Epithelial cell of esophagus (primary cell): ENCODE measurements around the gene NUBP1.

ENCODE experiments used
- DNase-seq: peaks from one replicate; pipeline ENCODE4 v3.0.0; 2010; ENCODE audit warnings: low read depth
- H3K4me3 ChIP-seq: 2 replicates; pipeline ENCODE4 v1.5.1; 2011; ENCODE audit warnings: mild to moderate bottlenecking, low read length, control low read depth
- CTCF ChIP-seq: IDR thresholded peaks from 2 replicates; pipeline ENCODE4 v1.5.1; 2011; ENCODE audit warnings: low read depth, mild to moderate bottlenecking, low read length, control low read depth, inconsistent platforms; ENCODE audit not compliant: insufficient read depth; ENCODE audit errors: missing control alignments

The NUBP1 gene

GRCh38 chr16:10799736-10800135 lies 56.1 kb downstream of the NUBP1 start:
- H3K4me3 ChIP-seq = no peak overlapping the region
- no peak for DNase-seq
- no peak for TF ChIP-seq CTCF

GRCh38 chr16:10805334-10805733 lies 61.7 kb downstream of the NUBP1 start:
- no peak overlapping the region for H3K4me3 ChIP-seq
- DNase-seq = no peak

GRCh38 chr16:10806698-10807097 lies 63.1 kb downstream of the NUBP1 start:
- H3K4me3 ChIP-seq = no peak overlapping the region
- no peak for DNase-seq
- TF ChIP-seq CTCF = no peak

More at GRCh38 chr16:10805334-10805733, 61.7 kb downstream of the NUBP1 start:
- no peak for TF ChIP-seq CTCF

GRCh38 chr16:10808218-10808617 lies 64.6 kb downstream of the NUBP1 start:
- TF ChIP-seq CTCF = no peak
- no peak for DNase-seq
- no peak overlapping the region for H3K4me3 ChIP-seq

- no peak for DNase-seq
- no peak for TF ChIP-seq CTCF
- H3K4me3 ChIP-seq = no peak overlapping the region
Measured at GRCh38 chr16:10808850-10809249, 65.2 kb downstream of the NUBP1 start.

- DNase-seq = no peak
- TF ChIP-seq CTCF = no peak
- no peak overlapping the region for H3K4me3 ChIP-seq
Measured at GRCh38 chr16:10809706-10810105, 66.1 kb downstream of the NUBP1 start.

- no peak for DNase-seq
- no peak for TF ChIP-seq CTCF
- no peak overlapping the region for H3K4me3 ChIP-seq
Measured at GRCh38 chr16:10812312-10813098, 68.9 kb downstream of the NUBP1 start.
